HK-2 (cell line): Measurements from ENCODE around the gene ERF.
"Not testable (repeated sequence)": the region's sequence is repeated elsewhere in the genome, so short reads cannot be mapped to it uniquely, and the experiment has no call there.

Source experiments
- DNase-seq: peaks from one replicate; pipeline ENCODE4 v3.0.0-alpha.2; 2018; ENCODE audit not compliant: unreplicated experiment

The ERF gene

DNA sequence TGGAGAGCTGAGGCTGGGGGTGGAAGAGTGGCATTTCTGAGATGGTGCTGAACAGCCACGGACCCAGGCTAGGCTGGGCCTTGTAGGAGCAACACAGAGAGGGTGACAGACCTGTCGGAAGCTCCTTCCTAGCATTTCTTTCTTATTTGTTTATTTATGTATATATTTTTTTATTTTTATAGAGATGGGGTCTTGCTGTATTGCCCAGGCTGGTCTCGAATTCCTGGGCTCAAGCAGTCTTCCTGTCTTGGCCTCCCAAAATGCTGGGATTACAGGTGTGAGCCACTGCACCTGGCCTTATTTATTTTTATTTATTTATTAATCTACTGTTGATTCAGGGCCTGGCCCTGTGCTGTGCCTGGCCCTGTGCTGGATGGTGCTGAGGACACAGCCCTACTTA lies 20.6 kb upstream of the ERF start:
- no peak for DNase-seq

DNA sequence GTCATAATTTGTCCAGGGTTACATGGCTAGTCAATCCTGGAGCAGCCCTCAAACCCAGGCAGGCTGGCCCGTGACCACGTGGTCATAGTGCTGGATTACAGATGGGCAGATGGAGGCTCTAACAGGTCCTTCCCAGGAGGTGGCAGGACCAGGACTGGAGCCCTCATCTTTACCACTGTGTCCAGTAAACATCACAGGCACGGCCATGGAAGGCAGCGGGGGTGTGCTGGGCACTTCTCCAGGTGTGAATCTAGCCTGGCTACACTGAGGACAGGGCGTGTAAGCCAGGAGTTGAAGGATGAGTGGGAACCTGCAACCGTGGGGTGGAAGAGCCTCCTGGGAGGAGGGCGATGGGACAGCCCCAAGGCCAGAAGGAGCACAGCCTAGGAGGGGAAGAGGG lies 20.2 kb upstream of the ERF start:
- no peak for DNase-seq

GRCh38 chr19:42274065-42274682 lies 19.2 kb upstream of the ERF start:
- no peak for DNase-seq

- no peak for DNase-seq
These were observed 18.6 kb upstream of the ERF start for GRCh38 chr19:42273407-42274064.

- DNase-seq = no peak
These were observed 18.1 kb upstream of the ERF start for GRCh38 chr19:42272989-42273406.

GRCh38 chr19:42272535-42272897 lies 17.6 kb upstream of the ERF start:
- no peak for DNase-seq

DNA sequence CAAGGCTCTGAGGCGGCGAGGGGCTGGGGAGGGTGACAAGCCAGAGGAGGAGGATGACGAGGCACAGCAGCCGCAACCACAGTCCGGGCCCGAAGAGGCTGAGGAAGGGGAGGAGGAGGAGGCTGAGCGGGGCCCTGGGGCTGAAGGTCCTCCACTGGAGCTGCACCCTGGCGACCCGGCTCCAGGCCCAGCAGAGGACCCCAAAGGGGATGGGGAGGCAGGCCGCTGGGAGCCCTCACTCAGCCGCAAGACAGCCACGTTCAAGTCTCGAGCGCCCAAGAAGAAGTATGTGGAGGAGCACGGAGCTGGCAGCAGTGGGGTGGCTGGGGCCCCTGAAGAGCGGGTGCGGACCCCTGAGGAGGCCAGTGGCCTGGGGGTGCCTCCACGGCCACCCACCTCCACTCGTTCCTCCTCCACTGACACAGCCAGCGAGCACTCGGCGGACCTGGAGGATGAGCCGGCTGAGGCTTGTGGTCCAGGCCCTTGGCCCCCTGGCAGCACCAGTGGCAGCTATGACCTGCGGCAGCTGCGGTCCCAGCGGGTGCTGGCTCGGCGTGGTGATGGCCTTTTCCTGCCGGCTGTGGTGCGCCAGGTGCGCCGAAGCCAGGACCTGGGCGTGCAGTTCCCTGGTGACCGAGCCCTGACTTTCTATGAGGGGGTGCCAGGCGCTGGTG lies 17.1 kb upstream of the ERF start:
- no peak for DNase-seq

- no peak for DNase-seq
These were observed 16.1 kb upstream of the ERF start for GRCh38 chr19:42271045-42271419.

DNA sequence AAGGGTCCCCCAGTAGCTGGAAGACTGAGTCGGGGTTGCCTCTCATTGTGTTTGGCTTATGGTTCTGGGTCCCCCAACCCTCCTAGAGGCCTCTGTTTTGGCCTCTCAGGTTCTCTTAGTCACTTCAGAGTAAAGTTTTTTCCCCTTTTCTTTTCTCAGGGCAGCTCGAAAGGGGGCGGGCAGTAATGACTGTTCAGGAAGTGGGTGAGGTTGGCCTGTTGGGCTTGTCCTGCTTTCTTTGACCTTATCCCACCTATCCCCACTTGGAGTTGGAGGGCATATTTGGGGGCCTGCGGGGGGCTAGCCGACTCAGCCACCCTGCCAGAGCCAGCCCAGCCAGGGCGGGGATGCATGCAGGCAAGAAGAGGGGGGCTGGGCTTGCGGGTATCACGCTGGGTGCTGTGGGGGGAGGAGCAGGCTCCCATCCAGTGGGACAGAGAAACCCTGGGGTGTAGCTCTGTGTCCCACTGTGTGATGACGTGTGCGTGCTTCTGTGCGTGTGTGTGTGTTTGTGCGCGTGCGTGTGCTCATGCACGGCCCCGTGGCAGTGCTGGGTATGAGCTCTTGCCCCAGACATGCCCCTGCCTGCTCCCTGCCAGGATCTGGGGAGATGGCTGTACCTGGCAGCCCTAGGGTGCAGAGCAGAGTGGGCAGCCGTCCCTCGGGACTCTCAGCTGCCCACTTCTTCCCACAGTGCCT lies 15.6 kb upstream of the ERF start:
- DNase-seq = peak; percentile 74

- no peak for DNase-seq
These were observed 14.8 kb upstream of the ERF start for GRCh38 chr19:42269478-42270345.

- peak; percentile 99 for DNase-seq
These were observed 14.0 kb upstream of the ERF start, which contains the start of gene CIC for GRCh38 chr19:42268704-42269477. Gene CIC (plus strand): TSS chr19:42269252. CDS start chr19:42271784, 2,532 bp downstream.

- DNase-seq = peak; percentile 97
These were observed 13.3 kb upstream of the ERF start for GRCh38 chr19:42268142-42268703.

DNA sequence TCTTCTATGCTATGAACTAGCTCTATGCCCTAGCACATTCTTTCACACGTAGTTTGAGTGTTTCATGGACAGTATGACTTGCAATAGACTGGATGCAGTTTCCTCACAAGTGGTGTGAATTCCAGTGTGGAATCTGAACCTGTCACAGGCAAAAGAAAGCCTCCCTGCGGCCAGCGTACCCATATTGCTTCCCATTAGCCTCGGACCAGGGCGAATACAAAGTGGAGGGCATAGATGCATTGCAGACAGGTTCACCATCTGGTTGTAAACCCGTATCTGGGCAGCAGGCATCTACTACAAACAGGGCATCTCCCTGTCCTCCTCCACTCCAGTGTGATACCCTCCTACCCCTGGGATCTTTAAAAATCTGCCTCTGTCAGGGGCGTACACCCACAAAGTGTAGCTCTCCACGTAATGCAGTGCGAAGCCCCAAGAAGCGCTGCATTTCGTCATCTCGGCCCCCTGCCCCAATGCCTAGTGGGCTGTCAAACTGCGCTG lies 12.8 kb upstream of the ERF start:
- no peak for DNase-seq

GRCh38 chr19:42266928-42267603 lies 12.1 kb upstream of the ERF start:
- not testable (repeated sequence) for DNase-seq

- DNase-seq = not testable (repeated sequence)
These were observed 11.2 kb upstream of the ERF start for GRCh38 chr19:42266105-42266504.

DNA sequence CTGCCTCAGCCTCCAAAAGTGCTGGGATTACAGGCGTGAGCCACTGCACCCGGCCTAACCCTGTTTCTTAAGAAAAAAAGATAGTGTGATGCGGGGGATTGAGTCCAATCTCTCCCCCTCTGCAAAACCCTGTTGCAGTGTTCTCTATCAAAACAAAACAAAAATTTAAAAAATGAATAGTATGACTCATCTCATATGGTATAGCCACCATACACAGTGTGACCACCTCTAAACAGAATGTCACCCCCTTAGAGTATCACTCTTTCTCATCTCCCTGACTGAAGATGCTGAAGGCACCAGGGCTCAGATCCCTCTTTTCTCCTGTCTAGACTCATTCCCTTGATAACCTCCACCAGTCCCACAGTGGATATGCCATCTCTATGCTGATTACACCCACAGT lies 6.8 kb upstream of the ERF start:
- no peak for DNase-seq

GRCh38 chr19:42257842-42258241 lies 2.9 kb upstream of the ERF start:
- DNase-seq = not testable (repeated sequence)

- peak; percentile 39 for DNase-seq
These were observed 1.1 kb upstream of the ERF start for GRCh38 chr19:42255766-42256745.
